Measurements from ENCODE around the gene B3GLCT. TPM values are rescaled to one million over a fixed set of nuclear protein-coding genes. Genes with fewer than 3 reads are reported as not detected.

The B3GLCT gene
- total RNA-seq, 1 experiment from 2014 or later = 3.9 TPM

- TF ChIP-seq MAX (IDR thresholded peaks at IDR 0.05) = no peak
These were observed 27.3 kb downstream of the B3GLCT start (continued) for GRCh38 chr13:31227063-31227462.

GRCh38 chr13:31227870-31228269 is 28.1 kb downstream of the B3GLCT start:
- ChIA-PET POLR2A (no interaction called here), CTCF (no interaction called here), RAD21 (ENCODE audit: low non-redundant PET in 1 of 2, low total read pairs in 2 of 2, uncharacterized antibody in 2 of 2, unreplicated experiment in 2 of 2) (no interaction called here)
- Histone ChIP-seq H3K27ac (ENCODE audit: low read depth, low read length) (no peak overlapping the region), H3K4me2 (ENCODE audit: low read length) (no peak overlapping the region), H3K9me3 (ENCODE audit: control insufficient read depth in 1 of 2, insufficient read depth in 1 of 2, low read depth in 1 of 2, low read length in 2 of 2) (no peaks in the 10 kb centered on the region), H3K79me2 (ENCODE audit: insufficient read depth, low read length) (no peaks in the 10 kb centered on the region), H4K20me1 (ENCODE audit: insufficient read depth) (no peaks in the 10 kb centered on the region), H3K4me1 (ENCODE audit: control insufficient read depth in 1 of 2, insufficient read depth in 2 of 2, low read length in 2 of 2) (no peaks in the 10 kb centered on the region), H3K27me3 (ENCODE audit: insufficient read depth, low read length) (no peaks in the 10 kb centered on the region), H3K9me2 (ENCODE audit: insufficient read depth) (no peaks in the 10 kb centered on the region), H3K4me3 (replicated peaks in 1 of 2; ENCODE audit: low read depth in 1 of 2, low read length in 2 of 2) (no peak overlapping the region), H2AFZ (ENCODE audit: low read depth, low read length, poor library complexity, severe bottlenecking) (no peak overlapping the region), H3K36me3 (ENCODE audit: control insufficient read depth in 1 of 2, insufficient read depth in 2 of 2, low read length in 2 of 2) (no peaks in the 10 kb centered on the region), H3K9ac (ENCODE audit: low read length) (no peak overlapping the region)
- intact Hi-C loops (cut with micrococcal nuclease) = no loop called here
- ATAC-seq (no peak), DNase-seq (ENCODE audit: low read depth, low spot score) (no peak)
- BruUV-seq (replicated peaks) = no TSS peak
- TF ChIP-seq POLR2AphosphoS5 (IDR thresholded peaks at IDR 0.05; ENCODE audit: low read depth, low read length) = no peak

- BruUV-seq (replicated peaks) = no TSS peak
- POLR2A ChIA-PET = no interaction called here
- intact Hi-C loops (cut with micrococcal nuclease) = loop anchor here (5.0 kb wide), 1 partner anchor 508 kb away; no protein-coding TSS in a partner anchor
- H3K27ac ChIP-seq (ENCODE audit: low read depth, low read length) = no peak overlapping the region
- ATAC-seq = peak; percentile 75
- no peak overlapping the region for H3K4me3 ChIP-seq (replicated peaks in 1 of 2; ENCODE audit: low read depth in 1 of 2, low read length in 2 of 2)
- H3K27me3 ChIP-seq (ENCODE audit: insufficient read depth, low read length) = no peaks in the 10 kb centered on the region
- H3K9me3 ChIP-seq (ENCODE audit: control insufficient read depth in 1 of 2, insufficient read depth in 1 of 2, low read depth in 1 of 2, low read length in 2 of 2) = no peaks in the 10 kb centered on the region
- H3K79me2 ChIP-seq (ENCODE audit: insufficient read depth, low read length) = no peaks in the 10 kb centered on the region
- no peaks in the 10 kb centered on the region for H3K9me2 ChIP-seq (ENCODE audit: insufficient read depth)
- no peak overlapping the region for H2AFZ ChIP-seq (ENCODE audit: low read depth, low read length, poor library complexity, severe bottlenecking)
- no peak for TF ChIP-seq EZH2 (IDR thresholded peaks at IDR 0.05)
- TF ChIP-seq EGR1 (IDR thresholded peaks at IDR 0.05; ENCODE audit: low read depth) = no peak
- peak in 2 of 3 experiments; percentile 29 to 32; a peak in 3 of 6 replicates for TF ChIP-seq CTCF (IDR thresholded peaks at IDR 0.05 in 2 of 3, conservative IDR thresholded peaks at IDR 0.05 in 1 of 3; ENCODE audit: borderline replicate concordance in 1 of 3, insufficient read depth in 1 of 3, low read depth in 2 of 3, low read length in 2 of 3)
- TF ChIP-seq FOSL1 (IDR thresholded peaks at IDR 0.05; ENCODE audit: low read depth) = no peak
- no peak overlapping the region for H3K4me2 ChIP-seq (ENCODE audit: low read length)
- H3K9ac ChIP-seq (ENCODE audit: low read length) = no peak overlapping the region
- no peaks in the 10 kb centered on the region for H4K20me1 ChIP-seq (ENCODE audit: insufficient read depth)
- no peak for DNase-seq (ENCODE audit: low read depth, low spot score)
- CTCF ChIA-PET = interaction anchor here (6.6 kb wide), 1 partner anchor 190 kb away, joined by 59 read pairs; no protein-coding TSS in a partner anchor
- RAD21 ChIA-PET (ENCODE audit: low non-redundant PET in 1 of 2, low total read pairs in 2 of 2, uncharacterized antibody in 2 of 2, unreplicated experiment in 2 of 2) = interaction anchor here in 1 of 2 experiments (0.7 kb wide), 1 partner anchor 189 kb away, joined by 3 read pairs; no protein-coding TSS in a partner anchor
- no peaks in the 10 kb centered on the region for H3K4me1 ChIP-seq (ENCODE audit: control insufficient read depth in 1 of 2, insufficient read depth in 2 of 2, low read length in 2 of 2)
- no peaks in the 10 kb centered on the region for H3K36me3 ChIP-seq (ENCODE audit: control insufficient read depth in 1 of 2, insufficient read depth in 2 of 2, low read length in 2 of 2)
These were observed 35.0 kb downstream of the B3GLCT start for GRCh38 chr13:31234729-31235128.

Data from HCT116 (cell line).